Cerebellar cortex (tissue), 1 donor: ENCODE measurements around the gene SDK1.
"Not testable (repeated sequence)": the region's sequence is repeated elsewhere in the genome, so short reads cannot be mapped to it uniquely, and the experiment has no call there.

Experiments
- DNase-seq: peaks from one replicate; pipeline ENCODE4 v3.0.0-alpha.2; 2015; ENCODE audit warnings: low spot score

The SDK1 gene

DNA sequence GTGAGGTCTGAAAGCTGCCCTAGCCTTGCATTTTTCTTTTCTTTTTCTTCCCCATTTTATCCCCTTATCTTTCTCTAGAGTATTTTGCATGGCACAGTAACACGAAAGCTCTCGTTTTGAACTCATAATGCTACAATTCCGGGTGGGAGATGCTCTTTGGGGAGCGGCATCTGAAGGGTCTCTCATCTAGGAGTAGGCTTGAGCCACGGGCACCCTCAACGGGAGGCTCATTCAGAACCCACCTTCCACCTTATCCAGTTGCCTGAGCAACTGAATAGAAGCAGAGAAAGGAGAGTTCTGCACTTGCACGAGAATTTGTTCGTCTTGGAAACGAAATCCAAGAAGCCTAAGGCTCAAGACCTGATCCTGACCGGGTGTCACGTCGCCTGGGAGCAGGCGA, 777.5 kb downstream of the SDK1 start:
- no peak for DNase-seq

DNA sequence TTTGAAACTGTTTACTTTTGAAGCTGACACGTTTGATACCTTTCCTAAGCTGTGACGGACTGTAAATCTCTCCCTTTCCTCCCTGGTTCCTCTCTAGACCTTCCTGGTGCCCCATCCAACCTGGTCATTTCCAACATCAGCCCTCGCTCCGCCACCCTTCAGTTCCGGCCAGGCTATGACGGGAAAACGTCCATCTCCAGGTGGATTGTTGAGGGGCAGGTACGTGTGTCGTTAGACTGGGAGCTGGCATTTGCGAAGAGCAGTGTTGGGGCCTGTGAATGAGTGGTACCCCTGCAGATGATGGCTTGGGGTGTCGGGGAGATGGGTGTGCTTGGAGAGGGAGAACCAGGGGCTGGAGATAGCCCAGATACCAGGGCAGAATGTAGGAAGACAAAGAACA, 778.3 kb downstream of the SDK1 start:
- DNase-seq: no peak

DNA sequence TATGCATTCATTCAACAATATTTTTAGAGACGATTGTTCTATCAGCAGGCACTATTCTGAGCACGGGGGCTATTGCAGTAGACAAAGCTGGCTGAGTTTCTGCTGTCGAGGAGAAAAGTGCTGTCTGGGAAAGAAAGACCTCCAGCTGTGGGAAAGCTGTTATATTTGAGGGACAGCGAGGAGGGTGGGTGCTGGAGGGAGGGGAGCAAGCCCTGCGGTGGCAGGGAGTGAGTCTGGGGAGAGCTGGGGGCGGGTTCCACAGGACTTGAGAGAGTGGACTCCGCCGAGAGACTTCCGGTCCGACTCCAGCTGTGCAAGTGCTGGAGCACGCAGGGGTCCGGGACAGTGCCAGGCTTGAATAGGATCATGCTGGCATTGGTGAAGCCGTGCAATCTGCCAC, 778.9 kb downstream of the SDK1 start:
- DNase-seq: no peak

DNA sequence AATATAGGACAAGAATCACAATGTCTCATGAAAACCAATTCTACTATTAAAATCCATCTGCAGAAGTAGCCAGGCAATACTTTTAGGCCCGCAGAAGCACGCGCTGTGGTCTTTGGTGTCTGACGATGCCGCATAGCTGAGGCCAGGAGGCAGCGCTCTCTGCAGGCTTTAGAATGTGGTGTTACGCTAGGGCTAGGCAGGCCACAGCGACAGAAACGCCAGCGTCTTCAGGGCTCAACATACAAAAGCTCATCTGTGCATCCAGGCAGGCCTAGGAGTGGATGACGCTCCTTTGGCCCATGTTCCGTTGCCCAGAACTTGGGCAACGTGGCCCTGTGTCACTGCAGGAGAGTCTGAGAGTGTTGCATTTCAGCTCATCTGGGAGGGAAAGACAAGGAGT, 779.9 kb downstream of the SDK1 start:
- DNase-seq: no peak

DNA sequence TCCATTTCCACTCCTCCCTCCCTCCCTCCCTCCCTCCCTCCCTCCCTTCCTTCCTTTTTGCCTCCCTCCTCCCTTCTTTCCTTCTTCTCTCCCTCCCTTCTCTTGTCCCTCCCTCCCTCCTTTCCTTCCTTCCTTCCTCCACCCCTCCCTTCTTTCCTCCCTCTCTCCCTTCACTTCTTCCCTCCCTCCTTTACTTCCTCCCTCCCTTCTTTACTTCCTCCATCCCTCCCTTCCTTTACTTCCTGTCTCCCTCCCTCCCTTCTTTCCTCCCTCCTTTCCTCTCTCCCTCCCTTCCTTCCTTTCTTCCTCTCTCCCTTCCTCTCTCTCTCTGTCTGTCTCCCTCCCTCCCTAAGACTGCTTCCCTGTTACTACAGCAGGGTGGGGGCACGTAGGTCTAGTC, 782.5 kb downstream of the SDK1 start:
- DNase-seq: no peak

DNA sequence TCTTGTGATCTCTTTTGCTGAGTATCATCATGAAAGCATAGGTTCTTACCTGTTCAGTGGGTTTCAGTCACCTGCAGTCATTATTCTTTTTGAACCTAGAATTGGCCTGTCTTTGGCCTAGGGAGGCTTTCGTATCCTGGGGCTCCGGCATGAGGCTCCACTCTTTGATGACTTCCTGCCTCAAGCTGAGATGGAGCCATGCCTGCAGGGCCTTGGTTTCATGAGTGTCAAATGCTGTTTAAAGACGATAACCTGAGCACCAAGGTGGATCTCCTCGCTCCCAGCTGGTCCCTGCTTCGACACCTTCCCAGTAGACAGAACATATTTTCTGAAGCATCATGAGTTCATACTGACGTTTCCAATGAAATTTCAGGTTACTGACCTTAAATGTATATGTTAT, 783.2 kb downstream of the SDK1 start:
- DNase-seq: no peak

DNA sequence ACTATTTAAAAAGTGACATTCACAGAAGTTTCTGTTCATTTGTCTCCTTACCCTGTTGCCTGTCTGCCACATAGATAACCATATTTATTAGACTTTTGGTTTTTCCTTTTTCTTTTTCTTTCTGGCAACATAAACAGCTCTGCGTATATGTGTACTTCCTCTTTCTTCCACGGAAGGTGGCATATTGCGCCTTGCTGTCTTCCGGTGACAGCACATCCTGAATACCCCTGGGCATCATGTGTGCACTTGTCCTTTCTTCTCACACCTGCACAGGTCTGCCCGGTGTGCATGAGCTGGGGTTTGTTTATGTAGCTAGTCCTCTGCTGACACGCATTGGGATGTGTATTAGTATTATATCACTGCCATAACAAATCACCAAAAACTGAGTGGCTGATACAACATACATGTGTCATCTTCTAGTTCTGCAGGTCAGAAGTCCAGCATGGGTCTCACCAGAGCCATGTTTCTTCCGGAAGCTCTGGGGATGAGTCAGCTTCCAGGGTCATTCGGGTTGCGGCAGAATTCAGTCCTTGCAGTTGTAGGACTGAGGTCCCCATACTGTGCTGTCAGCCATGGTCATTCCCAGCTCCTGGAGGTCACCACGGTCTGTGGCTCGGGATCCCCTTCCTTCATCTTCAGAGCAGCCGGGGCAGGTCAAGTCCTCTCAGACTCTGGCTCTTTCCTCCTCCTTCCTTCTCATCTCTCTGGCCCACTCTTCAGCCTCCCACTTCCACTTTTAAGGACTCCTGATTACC, 785.1 kb downstream of the SDK1 start:
- DNase-seq: no peak

DNA sequence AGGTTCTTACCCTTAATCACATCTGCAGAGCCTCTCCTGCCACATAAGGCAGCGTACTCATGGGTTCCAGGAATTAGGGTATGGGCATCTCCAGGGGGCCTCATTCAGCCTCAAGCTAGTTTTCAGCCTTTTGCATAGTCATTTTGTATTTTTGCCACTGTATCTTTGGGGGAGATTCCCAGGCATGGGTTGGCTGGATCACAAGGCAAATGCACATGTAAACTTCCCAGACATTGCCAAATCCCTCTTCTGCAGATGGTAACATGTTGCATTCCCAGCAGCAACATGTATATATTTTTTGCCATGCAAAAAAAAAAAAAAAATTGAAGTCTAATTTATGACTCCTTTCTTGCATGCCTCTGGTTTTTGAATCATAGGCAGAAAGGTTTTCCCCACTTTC, 785.7 kb downstream of the SDK1 start:
- DNase-seq: no peak

DNA sequence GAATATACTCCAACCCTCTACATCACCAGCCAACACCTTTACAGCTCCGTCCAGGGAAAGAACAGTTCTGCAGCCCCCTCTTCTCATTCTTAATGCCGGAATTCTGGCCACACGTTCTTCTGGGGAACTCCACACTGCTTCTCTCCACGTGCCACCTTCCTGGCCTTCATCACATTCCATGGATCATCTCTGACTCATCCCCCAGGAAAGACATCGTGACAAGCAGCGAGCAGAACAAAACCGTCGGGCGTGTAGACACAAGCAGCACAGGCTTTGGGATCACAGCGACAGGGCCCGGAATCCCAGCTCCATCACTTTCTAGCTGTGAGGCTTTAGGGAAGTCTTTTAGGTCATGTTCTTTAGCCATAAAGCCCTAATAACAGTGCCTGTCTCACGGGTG, 790.7 kb downstream of the SDK1 start:
- DNase-seq: no peak

DNA sequence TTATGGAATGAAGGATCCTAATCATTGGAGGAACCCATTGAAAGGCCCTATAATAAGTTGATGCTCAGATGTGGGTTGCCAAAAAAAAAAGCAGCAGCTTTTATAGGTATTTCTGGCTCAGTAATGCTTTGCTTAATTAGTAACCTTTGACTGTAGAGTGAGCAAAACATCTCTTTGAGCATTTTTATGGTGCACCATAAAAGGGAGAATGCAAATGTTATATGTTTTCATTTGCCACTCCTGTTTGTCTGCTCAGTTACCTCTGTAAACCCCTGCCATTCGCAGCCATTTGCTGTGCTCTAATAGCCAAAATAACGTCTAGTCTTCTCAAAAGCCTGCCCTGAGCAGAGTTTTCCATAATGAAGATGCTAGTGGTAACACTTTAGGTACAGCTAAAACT, 792.0 kb downstream of the SDK1 start:
- no peak for DNase-seq

DNA sequence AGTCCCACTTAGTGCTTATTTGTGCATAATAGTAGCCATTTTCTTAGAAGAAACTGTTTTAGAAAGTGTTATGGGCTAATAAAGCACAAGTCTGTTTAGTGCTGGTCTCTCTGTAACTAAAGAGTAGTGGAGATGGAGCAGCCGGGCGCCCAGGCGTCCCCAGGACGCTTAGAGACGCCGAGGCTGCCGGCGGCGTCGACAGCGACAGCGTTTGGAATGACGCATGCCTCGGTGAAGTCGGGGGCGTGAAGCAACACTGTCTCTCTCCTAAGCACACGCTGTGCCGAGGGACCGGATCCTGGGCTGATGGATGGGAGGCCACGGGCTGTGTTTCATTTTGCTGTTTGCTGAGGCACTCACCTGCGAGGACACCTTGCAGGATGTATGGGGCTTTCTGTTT, 792.4 kb downstream of the SDK1 start:
- DNase-seq: no peak

DNA sequence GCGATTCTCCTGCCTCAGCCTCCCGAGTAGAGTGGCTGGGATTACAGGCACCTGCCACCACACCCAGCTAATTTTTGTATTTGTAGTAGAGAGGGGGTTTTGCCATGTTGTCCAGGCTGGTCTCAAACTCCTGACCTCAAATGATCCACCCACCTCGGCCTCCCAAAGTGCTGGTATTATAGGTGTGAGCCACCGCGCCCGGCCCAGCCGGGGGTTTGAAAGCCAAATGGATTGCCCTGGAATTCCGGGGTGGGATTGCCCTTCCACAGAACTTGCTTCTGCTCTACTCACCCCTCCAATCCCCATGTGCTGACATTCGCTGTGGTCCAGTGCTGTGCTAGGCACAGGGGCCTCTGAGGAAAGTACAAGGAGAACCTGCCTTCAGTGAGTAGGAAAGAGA, 793.1 kb downstream of the SDK1 start:
- not testable (repeated sequence) for DNase-seq

DNA sequence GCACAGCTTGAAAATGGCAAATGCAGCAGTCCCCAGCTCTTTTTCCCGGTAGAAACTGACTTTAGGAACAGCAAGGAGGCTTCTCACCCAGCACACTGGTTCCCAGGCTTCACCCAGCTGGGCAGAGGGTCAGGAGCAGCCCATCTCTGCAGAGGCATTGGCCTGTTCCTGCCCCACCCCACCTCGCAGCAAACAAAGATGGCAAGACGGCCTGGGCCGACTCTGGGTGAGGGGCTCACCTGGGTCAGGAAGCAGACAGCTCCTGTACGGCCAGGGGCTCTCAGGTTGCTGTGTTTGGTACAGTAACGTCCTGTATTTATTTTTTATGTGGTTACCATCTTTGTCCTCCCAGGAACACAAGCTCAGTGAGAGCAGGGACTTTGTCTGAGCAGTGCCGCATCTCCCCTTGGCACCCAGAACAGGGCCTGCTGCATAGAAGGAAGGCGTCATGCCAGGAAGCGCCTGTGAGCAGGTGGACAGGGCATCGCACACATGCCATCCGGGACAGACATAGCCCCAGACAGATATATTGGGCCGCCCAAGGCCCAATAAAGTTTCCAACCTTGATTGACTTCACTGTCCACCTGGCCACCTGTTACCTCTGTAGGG, 796.1 kb downstream of the SDK1 start:
- DNase-seq: peak; percentile 49

DNA sequence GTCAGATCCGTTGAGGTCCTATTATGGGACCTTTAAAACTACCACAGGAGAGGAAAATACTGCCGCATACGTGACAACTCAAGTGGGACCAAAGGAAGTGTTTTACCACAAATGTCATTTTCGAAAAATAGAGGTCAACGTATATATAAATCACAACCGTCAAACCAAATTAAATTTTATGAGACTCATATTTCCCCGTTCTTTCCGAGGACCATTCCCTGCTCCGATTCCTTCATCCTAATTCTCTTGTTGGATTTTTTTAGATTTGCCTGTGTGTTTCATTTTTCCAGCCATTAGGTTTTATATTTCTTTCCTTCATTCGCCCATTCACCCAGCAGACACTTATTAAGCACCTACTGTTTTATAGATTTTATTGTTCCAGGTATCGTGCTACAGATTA, 797.1 kb downstream of the SDK1 start:
- DNase-seq: no peak

DNA sequence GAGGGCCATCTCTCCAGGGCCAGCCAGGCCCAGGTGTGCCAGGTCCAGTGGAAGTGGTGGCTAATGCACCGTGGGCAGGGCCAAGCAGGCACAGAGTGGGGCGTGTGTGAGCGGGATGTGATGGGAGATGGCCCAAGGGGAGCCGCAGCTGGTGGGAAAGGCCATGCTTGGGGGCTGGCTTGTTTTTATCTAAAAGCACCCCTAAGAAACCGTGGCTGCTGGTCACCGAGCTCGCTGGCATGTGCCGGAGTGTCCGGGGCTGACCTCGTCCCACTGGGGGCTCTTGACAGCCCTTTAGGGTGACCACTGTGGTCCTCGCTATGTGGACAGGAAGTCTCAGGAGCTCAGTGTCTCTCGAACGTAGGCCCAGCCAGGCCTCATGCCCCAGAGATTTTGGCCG, 798.6 kb downstream of the SDK1 start:
- DNase-seq: no peak

DNA sequence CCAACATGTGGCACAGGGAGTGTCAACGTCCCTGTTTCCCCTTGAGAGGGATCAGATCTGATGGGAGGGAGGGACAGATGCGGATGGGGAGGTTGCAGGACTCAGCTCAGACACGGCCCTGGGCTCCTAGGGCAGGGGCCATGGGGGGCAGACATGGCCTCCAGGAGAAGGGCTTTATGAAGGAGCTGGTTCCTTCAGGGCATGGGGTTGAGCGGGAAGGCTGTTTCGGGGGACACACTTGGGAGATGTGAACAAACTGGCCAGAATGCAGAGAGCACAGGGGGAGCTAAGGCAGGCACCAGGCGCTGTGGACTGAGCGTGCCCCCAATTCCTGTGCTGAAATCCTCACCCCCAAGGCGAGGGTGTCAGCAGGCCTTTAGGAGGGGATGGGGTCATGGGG, 799.1 kb downstream of the SDK1 start:
- no peak for DNase-seq

DNA sequence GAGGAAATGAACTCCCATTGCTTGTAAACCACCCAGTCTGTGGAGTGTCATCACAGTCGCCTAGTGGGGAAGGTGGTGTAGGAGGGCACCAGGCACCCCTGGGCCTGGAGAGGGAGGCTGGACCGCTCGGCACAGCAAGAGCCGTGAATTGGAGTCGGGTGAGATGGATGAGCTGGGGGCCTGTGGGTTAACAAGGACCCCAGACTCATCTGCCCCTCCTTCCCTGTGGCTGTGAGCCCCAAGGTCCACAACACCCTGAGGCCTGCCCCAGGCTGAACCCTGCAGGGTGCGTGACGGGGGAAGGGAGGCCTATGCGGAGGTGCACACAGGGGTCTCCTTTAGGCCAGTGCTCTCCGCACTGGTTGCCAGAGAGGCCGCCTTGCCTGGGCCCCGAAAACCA, 799.6 kb downstream of the SDK1 start:
- no peak for DNase-seq

DNA sequence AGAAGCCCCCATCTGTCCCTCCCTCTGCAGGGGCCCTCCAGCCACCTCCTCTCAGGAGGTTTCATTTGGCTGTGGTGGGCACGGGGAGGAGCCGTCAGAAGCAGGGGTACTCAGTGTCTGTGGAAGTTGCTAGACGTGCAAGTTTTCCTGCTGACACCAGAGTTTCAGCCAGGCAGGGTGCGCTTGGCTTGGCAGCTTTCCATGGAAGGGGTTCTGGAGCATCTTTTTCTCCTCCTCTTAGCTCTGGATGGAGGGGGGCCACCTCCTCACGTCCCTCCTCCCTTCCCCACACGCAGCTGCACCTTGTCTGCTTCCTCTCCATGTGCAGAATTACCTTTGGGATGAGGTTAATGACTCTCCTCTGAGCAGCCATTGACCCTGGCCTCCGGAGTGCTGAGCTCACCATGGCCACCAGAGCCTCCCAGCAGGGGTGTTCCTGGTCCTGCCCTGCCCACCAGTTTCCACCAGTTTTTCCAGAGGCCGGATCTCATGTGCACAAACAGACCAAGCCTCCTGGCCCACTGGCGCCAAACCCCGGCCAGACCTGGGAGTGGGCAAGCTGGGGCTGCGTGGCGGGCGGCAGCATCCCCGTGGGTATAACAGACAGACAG, 801.3 kb downstream of the SDK1 start:
- no peak for DNase-seq

DNA sequence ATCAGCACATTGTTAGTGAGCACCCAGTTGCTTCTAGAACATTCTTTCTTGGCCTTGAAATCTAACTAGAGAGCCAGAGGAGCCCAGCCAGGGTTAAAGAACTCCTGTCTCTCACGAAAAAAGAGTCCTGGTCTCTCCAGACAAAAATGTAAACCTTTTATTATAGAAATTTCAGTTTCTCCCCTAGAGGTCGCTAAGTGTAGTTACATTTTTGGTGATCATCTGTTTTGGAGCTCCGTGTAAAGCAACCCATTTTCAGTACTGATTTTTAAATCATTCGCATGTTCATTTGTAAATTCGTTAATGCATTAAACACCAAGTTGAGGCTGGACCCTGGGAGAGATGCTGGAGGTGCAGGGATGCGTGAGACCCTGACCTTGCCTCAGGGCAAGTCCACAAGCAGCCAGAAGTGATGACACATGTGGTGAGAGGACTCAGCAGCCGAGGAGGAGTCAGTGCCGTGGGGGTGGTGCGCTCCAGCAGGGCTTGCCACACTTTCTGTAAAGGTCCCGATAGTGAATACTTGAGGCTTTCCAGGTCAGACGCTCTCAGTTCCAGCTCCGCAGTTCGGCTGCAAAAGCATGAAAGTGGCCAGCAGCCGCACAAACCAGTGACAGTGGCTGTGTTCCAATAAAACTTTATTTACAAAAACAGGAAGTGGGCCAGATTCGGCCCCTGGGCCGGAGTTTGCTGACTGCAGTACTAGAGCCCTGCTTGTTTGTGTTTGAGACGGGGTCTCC, 802.5 kb downstream of the SDK1 start:
- DNase-seq: no peak

DNA sequence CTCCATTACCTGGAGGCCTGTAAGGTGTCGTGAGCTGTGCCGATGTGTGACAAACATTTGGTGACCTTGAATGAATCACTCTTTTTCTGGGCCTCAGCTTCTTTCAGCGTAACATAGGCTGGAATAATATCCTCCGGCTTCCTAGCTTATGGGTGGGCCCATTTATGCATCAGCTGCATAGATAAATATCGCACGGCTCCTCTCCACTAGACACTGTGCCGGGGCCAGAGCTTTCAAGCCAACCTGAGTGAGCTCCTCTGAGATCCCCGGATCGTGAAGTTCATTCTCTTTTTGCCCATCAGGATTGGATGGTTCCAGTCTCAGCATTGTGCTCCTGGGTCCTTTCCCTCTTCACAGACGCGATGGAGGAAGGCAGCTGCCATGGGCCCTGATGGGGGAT, 806.8 kb downstream of the SDK1 start:
- no peak for DNase-seq

DNA sequence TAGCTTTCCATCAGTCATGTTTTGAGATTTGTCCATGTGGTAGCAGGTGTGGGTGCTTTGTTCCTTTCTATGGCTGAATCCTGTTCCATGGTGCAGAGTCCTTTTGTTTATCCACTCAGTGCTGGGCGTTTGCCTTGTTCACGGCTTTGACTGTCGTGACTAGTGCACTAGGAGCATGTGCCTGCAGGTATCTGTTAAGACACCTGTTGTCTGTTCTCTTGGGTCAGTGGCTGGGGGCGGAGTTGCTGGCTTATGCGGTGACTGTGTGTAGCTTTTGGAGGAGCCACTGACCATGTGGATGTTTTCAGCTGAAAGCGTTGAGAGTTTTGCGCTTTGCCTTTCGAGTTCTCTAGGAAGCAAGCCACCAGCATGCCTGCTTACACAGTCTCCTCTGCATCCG, 807.9 kb downstream of the SDK1 start:
- no peak for DNase-seq

DNA sequence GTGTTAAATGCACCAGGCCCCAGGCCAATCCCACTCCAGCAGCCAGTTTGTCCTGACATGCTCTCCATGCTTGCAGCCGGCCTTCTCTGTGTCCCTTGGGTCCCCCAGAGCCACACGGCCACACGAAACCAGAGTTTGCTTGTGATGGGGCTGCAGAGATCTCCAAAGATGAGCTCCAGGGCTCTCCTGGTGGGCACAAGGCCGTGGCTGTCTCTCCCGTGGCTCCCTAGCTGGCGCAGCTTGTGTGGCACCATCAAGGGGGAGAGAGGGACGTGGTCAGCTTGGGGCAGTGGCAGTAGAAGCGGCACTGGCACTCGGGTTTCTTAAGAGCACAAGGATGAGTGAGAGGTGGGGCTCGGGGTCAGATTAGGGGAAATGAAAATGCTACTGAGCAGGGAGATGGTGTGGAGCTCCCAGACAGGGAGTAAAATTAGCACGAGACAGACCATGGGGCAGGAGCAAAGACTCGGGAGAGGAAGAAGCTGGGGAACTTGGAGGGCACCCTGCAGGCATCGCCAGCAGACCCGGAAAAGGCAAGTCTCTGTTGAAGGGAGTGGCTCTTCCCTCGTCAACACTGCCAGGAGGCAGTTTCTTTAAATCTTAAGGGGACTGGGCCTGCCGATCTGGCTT, 808.5 kb downstream of the SDK1 start:
- no peak for DNase-seq

DNA sequence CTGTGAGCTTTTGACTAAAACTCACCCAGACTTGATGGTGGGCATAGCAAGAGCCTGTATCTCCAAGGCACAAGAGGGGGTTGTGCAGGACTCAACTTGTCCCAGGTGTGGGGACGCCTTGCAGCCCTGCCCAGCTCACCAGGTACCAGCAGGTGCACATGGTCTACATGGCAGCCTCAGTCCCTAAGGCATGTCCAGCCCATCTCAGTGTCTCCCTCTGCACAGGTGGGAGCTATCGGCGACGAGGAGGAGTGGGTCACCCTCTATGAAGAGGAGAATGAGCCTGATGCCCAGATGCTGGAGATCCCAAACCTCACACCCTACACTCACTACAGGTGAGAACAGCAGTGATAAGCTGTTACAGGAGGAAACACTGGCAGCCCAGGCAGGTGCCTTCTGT, 809.4 kb downstream of the SDK1 start:
- no peak for DNase-seq
